ENCODE results near the gene WDR83. TPM values are rescaled to one million over a fixed set of nuclear protein-coding genes. Genes with fewer than 3 reads are reported as not detected.

Gene WDR83
- total RNA-seq, 1 experiment from 2014 or later, result 9.7 TPM

DNA sequence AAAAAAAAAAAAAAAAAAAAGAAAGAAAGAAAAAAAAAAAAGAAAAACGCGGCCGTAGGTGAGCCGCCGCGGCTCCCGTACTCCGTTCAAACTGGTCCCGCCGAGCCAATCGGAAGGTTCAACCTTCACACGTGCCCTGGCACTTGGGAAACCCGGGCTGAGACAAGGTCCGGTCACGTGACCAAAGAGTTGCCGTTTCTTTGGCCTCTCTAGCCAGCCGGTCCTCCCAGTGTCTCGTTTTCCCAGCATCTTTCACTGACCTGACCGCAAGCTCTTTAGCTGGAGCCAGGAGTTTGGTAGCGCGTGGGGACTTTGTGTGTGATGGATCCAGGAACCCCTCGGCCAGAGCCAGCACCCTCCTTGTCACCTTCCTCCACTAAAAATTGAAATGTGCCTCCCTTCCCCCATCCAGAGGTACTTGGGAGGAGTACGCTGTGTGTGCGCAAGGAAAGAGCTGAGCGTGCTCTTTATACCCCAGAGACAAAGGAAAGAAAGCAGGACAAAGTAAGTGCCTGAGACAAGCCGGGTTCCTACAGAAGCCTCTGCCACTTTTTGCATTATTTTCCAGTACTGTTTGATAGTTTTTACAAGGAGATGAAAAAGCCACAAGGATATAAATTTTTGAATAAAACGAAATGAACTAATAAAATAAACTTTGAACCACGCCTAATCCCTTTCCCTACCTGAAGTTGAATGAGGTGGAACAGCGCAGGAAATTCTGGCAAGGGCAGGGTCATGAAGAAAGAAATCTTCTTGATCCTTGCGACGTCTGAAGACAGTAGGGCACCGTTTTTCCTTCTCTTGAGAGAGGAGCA lies 56.2 kb downstream of the WDR83 start:
- Histone ChIP-seq H3K9me3 (replicated peaks) (no peaks in the 10 kb centered on the region), H3K4me1 (replicated peaks) (peaks cover 27% of the 10 kb centered on the region), H3K27me3 (replicated peaks) (no peaks in the 10 kb centered on the region), H3K27ac (peak overlapping the region; percentile 87), H3K4me3 (peak overlapping the region; percentile 62), H3K36me3 (peaks cover 38% of the 10 kb centered on the region)
- peak; percentile 96 to 99 for DNase-seq (ENCODE audit: low read depth in 1 of 2, low spot score in 2 of 2)

GRCh38 chr19:12723381-12723640 lies 56.7 kb downstream of the WDR83 start:
- no peak for DNase-seq (ENCODE audit: low read depth in 1 of 2, low spot score in 2 of 2)
- peaks cover 38% of the 10 kb centered on the region for H3K36me3 ChIP-seq
- H3K4me3 ChIP-seq, result peak overlapping the region; percentile 62
- peaks cover 27% of the 10 kb centered on the region for H3K4me1 ChIP-seq (replicated peaks)
- H3K9me3 ChIP-seq (replicated peaks), result no peaks in the 10 kb centered on the region
- H3K27me3 ChIP-seq (replicated peaks), result no peaks in the 10 kb centered on the region
- H3K27ac ChIP-seq, result peak overlapping the region; percentile 87

DNA sequence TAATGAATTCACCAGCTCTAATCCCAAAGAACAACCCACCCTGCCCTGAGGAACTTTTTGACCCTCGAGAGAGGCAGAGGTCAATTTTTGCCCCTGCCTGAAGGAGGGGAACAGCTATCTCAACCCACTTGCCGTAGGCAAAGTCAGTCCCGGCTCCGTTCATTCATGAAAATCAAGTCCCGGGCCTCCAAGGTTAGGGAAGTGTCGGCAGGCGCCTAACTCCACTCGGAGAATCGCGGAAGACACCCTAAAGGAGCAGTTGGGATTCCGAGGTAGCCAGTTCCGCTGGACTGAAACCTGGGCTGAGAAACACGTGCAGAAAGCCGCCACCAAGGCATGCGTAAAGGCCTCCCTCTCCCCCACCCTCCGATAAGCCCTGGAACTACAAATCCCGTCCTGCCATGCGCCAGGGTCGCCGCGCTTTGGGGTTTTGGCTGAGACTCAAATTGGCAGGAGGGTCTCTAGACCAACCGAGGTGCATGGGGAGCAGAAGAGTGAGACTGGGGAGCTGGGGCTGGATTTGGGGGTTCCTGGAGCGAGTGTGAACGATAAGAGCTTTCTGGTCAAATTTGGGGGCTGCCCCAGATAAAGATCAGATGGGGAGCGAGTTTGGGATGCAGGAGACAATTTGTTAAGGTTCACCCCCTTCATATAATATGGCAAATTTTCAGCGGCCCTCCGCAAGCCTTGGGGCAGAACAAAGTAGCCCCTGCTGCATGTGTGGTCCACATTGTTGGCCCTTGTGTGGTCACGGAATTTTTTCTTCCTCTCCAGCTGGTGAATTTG lies 57.2 kb downstream of the WDR83 start, which contains the start of gene TNPO2:
TNPO2 (minus strand) TSS at position 292 of the 786 bp plus-strand sequence. CDS start 2,955 bp downstream, outside the sequence.
- H3K27me3 ChIP-seq (replicated peaks), result no peaks in the 10 kb centered on the region
- no peaks in the 10 kb centered on the region for H3K9me3 ChIP-seq (replicated peaks)
- H3K27ac ChIP-seq, result peak within 1 kb of the TSS; percentile 87
- peaks cover 38% of the 10 kb centered on the region for H3K36me3 ChIP-seq
- peak; percentile 72 to 77 for DNase-seq (ENCODE audit: low read depth in 1 of 2, low spot score in 2 of 2)
- H3K4me1 ChIP-seq (replicated peaks), result peaks cover 27% of the 10 kb centered on the region
- H3K4me3 ChIP-seq, result peak within 1 kb of the TSS; percentile 62

Other genes with a start within 250 kb of the WDR83 start
- 0.71 TPM in 1 of 2 replicates, not detected in the other for gene ZNF443, start 225.8 kb upstream of the WDR83 start, total RNA-seq (2014; rRNA removed; shearing (Covaris generic))
- gene ZNF709, start 182.0 kb upstream of the WDR83 start, total RNA-seq (2014; rRNA removed; shearing (Covaris generic)), result 0.97 TPM in 1 of 2 replicates, not detected in the other
- 3.3 and 5.4 TPM in 2 replicates for gene ZNF564, start 115.3 kb upstream of the WDR83 start, total RNA-seq (2014; rRNA removed; shearing (Covaris generic))
- gene ZNF490, start 56.0 kb upstream of the WDR83 start, total RNA-seq (2014; rRNA removed; shearing (Covaris generic)), result 2.1 and 2.4 TPM in 2 replicates
- 14.8 and 15.4 TPM in 2 replicates for gene ZNF791, start 55.9 kb upstream of the WDR83 start, total RNA-seq (2014; rRNA removed; shearing (Covaris generic))
- 36.1 and 38.7 TPM in 2 replicates for gene MAN2B1, start 65 bp upstream of the WDR83 start, total RNA-seq (2014; rRNA removed; shearing (Covaris generic))
- 69.4 and 71.1 TPM in 2 replicates for gene DHPS, start 15.1 kb downstream of the WDR83 start, total RNA-seq (2014; rRNA removed; shearing (Covaris generic))
- gene GNG14, start 21.2 kb downstream of the WDR83 start, total RNA-seq (2014; rRNA removed; shearing (Covaris generic)), result not detected in 2 replicates
- gene FBXW9, start 29.8 kb downstream of the WDR83 start, total RNA-seq (2014; rRNA removed; shearing (Covaris generic)), result 9.0 and 13.2 TPM in 2 replicates
- 24.0 and 25.8 TPM in 2 replicates for gene TNPO2, start 57.1 kb downstream of the WDR83 start, total RNA-seq (2014; rRNA removed; shearing (Covaris generic))
- gene TRIR, start 67.9 kb downstream of the WDR83 start, total RNA-seq (2014; rRNA removed; shearing (Covaris generic)), result 274 and 417 TPM in 2 replicates
- 88.5 and 127 TPM in 2 replicates for gene GET3, start 70.7 kb downstream of the WDR83 start, total RNA-seq (2014; rRNA removed; shearing (Covaris generic))
- gene BEST2, start 85.0 kb downstream of the WDR83 start, total RNA-seq (2014; rRNA removed; shearing (Covaris generic)), result 0.13 TPM in 1 of 2 replicates, not detected in the other
- gene HOOK2, start 108.7 kb downstream of the WDR83 start, total RNA-seq (2014; rRNA removed; shearing (Covaris generic)), result 12.4 and 27.5 TPM in 2 replicates
- 112 and 115 TPM in 2 replicates for gene JUNB, start 124.7 kb downstream of the WDR83 start, total RNA-seq (2014; rRNA removed; shearing (Covaris generic))
- 4.6 and 8.7 TPM in 2 replicates for gene PRDX2, start 135.0 kb downstream of the WDR83 start, total RNA-seq (2014; rRNA removed; shearing (Covaris generic))
- not detected in 2 replicates for gene THSD8, start 135.3 kb downstream of the WDR83 start, total RNA-seq (2014; rRNA removed; shearing (Covaris generic))
- gene RNASEH2A, start 139.8 kb downstream of the WDR83 start, total RNA-seq (2014; rRNA removed; shearing (Covaris generic)), result 68.8 and 78.9 TPM in 2 replicates
- gene RTBDN, start 167.8 kb downstream of the WDR83 start, total RNA-seq (2014; rRNA removed; shearing (Covaris generic)), result not detected in 2 replicates
- not detected in 2 replicates for gene MAST1, start 171.7 kb downstream of the WDR83 start, total RNA-seq (2014; rRNA removed; shearing (Covaris generic))
- 21.8 and 25.5 TPM in 2 replicates for gene DNASE2, start 214.6 kb downstream of the WDR83 start, total RNA-seq (2014; rRNA removed; shearing (Covaris generic))
- gene KLF1, start 220.4 kb downstream of the WDR83 start, total RNA-seq (2014; rRNA removed; shearing (Covaris generic)), result not detected in 2 replicates
- gene GCDH, start 224.4 kb downstream of the WDR83 start, total RNA-seq (2014; rRNA removed; shearing (Covaris generic)), result 25.9 and 43.7 TPM in 2 replicates

Measured in SJSA1 (cell line).